HPDE6-E6E7 (cell line): ENCODE measurements around the gene PLPP3.

Experiments used
- DNase-seq: peaks from one replicate; pipeline ENCODE4 v3.0.0; 2011; ENCODE audit warnings: missing footprints; ENCODE audit errors: extremely low spot score

PLPP3 gene

DNA sequence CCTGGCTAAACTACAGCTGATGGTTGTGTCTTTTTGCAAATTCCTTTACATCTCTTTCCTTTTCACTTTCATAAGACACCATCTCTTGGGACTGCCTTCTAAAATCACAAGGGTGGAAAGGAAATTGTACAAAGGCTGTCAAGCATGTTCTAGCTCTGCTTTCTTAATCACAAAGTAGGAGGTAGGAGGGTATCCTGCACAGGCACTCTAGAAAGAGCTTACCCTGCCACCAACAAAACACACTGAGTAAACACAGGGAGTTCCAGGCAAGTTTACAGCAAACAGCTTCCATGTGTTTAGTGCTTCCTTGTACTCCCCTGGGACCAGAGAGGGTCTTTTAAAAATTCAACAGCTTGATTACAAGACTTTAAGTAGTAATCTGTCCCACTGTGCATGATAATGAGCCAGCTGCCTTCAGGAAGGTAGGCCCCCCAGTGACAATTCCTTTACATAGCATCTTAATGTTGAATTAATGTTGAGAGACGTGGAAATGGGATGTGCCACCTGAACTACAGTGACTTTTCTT is 2.4 kb downstream of the PLPP3 start:
- DNase-seq, result peak; percentile 14

GRCh38 chr1:56575865-56576264 is 3.5 kb downstream of the PLPP3 start:
- no peak for DNase-seq

DNA sequence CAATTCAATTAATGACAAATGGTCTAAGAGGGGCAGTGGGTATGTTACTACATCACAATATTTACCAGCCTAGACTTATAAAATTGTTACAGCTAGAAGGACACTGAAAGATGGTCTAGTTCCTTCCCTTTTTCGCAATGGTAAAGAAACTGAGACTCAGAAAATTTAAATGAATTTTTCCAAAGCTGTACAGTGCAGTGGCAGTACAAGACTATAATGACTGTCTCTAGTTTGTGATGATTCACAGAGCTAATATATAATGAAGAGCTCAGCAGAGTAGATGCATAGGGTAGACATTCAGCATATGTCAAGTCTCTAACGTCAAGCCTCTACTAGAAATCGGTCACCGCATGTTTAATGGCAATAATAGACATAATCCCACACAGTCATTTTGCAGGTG is 4.6 kb downstream of the PLPP3 start:
- no peak for DNase-seq

DNA sequence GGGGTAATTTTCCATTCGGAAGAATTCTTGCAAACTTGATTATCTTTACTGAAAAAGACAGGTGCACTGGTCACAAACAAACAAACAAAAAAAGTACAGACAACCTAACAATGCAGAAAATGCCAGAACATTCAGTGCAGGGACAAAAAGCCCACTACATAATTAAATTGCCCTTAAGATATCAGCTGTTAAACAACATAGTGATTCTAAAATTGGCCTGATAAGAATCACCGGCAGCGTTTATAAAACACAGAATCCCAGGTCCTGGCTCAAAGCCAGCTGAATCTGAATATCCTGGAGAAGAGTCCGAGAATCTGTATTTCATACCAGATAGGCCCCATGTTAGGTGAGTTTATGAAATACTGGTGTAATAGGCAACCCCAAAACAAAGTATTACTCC is 6.1 kb downstream of the PLPP3 start:
- DNase-seq, result no peak

- DNase-seq, result no peak
These were observed 6.9 kb downstream of the PLPP3 start for GRCh38 chr1:56572334-56573050.

DNA sequence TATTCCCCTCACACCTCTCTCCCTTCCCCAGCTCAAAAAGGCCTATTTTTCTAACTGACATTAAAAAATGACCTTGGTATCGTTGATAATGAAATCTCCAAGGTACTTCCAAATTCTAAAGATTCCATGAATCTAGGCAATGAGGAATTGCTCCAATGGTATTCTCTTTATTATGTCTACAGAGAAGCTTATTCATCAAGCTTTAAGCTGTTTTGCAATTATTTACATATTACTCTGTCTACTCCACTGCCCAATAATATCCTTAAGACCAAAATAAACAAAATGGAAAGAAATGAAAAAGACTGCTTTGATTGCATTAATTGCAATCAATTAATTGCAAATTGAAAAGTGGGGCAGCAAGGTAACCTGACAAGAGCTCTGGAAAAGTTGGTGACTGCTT is 7.9 kb downstream of the PLPP3 start:
- DNase-seq, result no peak

GRCh38 chr1:56570924-56571372 is 8.4 kb downstream of the PLPP3 start:
- DNase-seq, result no peak

DNA sequence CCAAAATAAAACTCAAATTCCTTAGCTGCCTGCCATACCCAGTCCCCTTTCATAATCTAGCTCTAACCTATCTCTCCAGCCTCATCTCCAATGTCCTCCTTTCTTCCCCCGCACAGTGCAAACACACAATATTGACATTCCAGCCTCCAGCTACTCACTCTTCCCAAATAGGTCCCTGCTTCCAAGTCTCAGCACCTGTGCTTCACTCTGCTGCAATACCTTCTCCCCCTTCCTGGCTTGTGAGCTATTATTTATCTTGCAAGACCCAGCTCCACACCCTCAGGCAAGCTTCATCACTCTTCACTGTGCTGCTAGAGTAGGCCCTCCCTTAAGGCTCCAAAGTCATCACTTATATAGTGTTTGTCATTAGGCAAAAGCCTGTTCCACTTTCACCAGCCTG is 9.7 kb downstream of the PLPP3 start:
- DNase-seq, result no peak

GRCh38 chr1:56566994-56567393 is 12.4 kb downstream of the PLPP3 start:
- no peak for DNase-seq

- DNase-seq, result no peak
These were observed 13.2 kb downstream of the PLPP3 start for GRCh38 chr1:56566061-56566744.

- DNase-seq, result no peak
These were observed 14.7 kb downstream of the PLPP3 start for GRCh38 chr1:56564615-56565014.

DNA sequence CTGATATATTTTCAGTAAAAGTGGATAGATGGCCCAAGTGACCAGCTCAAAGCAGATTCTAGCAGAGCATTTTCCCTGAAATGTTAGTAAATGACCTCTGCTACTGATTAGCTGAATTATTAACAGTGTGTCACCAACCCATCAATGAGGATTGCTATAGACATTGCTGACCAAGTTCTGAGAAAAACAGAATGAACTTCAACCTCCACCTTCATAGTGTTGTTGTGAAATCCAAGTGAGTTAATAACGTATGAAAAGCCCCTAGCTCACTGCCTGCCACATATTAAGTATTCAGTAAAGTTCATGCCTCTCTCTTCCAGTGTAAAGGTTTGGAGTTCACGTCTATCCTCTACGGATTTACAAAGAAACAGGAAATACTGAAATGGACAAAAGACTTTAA is 15.8 kb downstream of the PLPP3 start:
- DNase-seq, result no peak

DNA sequence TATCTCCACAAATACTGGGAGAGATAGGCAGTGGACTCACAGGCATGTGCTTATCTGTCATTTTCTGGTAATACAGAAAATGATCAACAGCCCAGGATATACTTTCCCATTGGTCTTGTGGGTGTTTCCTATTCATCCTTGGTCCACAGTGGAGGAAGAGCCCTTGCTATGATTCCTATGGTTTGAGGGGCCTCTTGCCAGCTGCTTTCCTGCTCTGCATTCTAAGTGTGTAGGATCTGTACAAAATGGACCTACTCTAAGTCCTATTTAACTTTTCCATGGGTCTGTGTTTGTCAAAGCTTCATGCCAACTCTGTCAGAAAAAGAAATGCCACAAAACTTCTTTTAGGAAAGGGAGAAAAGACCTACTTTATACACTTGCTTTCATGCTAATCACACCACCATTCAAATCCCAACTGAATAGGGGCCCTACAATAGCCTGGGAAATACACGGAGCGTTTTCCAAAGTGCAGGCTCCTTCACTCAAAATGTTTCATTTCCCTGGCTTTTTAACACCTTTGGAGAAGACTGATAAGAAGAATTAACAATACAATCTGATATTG is 16.4 kb downstream of the PLPP3 start:
- DNase-seq, result no peak

DNA sequence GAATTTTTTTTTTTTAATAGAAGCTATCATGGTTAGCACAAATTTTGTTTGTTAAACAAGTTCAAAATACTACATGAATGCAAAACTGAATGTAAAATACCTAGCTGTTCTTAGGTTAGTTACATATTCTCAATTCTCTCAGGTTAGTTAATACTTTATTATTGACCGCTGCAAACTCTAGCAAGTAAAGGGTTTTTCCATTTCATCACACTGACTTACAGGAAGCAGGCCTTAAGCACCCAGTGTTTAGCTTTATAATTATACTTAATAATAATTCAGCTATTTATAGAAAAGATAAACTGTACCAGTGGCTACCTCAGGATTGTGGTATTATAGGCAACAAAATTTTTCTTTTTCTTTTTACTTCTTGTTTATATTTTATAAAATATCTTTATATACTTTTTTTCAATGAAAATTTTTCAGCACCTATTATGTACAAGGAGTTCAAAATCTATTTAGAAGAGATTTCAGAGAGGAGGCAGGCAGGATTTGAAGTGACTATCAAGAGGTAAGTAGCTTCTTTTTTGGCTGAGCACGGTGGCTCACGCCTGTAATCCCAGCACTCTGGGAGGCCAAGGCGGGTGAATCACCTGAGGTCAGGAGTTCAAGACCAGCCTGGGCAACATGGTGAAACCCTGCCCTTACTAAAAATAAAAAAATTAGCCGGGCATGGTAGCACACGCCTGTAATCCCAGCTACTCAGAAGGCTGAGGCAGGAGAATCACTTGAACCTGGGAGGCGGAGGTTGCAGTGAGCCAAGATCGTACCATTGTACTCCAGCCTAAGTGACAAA is 17.9 kb downstream of the PLPP3 start:
- no peak for DNase-seq

GRCh38 chr1:56557746-56558145 is 21.6 kb downstream of the PLPP3 start:
- no peak for DNase-seq

- DNase-seq, result no peak
These were observed 23.9 kb downstream of the PLPP3 start for GRCh38 chr1:56555448-56555847.

GRCh38 chr1:56553046-56553445 is 26.3 kb downstream of the PLPP3 start:
- no peak for DNase-seq

- no peak for DNase-seq
These were observed 27.0 kb downstream of the PLPP3 start for GRCh38 chr1:56552349-56552748.

GRCh38 chr1:56551691-56552090 is 27.7 kb downstream of the PLPP3 start:
- DNase-seq, result no peak

GRCh38 chr1:56550859-56551188 is 28.5 kb downstream of the PLPP3 start:
- DNase-seq, result no peak

GRCh38 chr1:56550138-56550858 is 29.1 kb downstream of the PLPP3 start:
- no peak for DNase-seq

DNA sequence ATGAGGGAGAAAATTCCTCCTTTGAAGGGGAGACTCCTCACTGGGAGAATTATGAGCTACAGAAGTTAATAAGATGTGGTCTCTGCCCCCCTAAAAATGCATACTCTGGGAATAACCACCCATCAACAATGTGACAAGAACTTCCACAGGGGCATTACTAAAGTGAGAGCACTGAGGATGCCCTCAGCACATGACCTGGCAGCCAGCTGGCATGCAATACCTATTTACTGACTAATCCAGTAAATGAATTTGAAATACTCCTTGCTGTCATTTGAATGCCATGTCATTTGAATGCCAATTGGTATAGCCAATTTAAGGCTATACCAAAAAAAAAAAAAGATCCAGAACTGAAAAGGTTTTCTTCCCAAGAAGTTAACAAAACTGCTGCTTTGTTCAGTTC is 30.8 kb downstream of the PLPP3 start:
- DNase-seq, result no peak
